ENCODE data around the gene MAPKAPK3. TPM values are rescaled to one million over a fixed set of nuclear protein-coding genes. Genes with fewer than 3 reads are reported as not detected.

Gene MAPKAPK3
- total RNA-seq, 4 donors from 2014 or later: 20.8 to 31.3 (median 27.2) TPM

GRCh38 chr3:50612970-50613846, 3.7 kb upstream of the MAPKAPK3 start:
- H3K4me1 ChIP-seq: peaks cover 44 to 76% (median 66%) of the 10 kb centered on the region in 4 donors
- no peak for TF ChIP-seq POLR2A (IDR thresholded peaks at IDR 0.05; ENCODE audit: low read depth)
- TF ChIP-seq EP300 (IDR thresholded peaks at IDR 0.05): no peak
- TF ChIP-seq POLR2AphosphoS5 (IDR thresholded peaks at IDR 0.05): no peak
- TF ChIP-seq CTCF (IDR thresholded peaks at IDR 0.05): no peak
- peaks cover 0 to 4% (median 0%) of the 10 kb centered on the region in 4 donors for H3K9me3 ChIP-seq
- peaks cover 0 to 4% (median 3%) of the 10 kb centered on the region in 4 donors for H3K36me3 ChIP-seq
- no peak for DNase-seq (ENCODE audit: extremely low spot score)
- no peaks in the 10 kb centered on the region for H3K27me3 ChIP-seq
- intact Hi-C loops (cut with DNase I): no loop called here
- WGBS: 80% methylated on average over 5 of the region's 6 CpGs
- H3K27ac ChIP-seq (replicated peaks in 1 of 4): peak overlapping the region in 3 of 4 donors; percentile 78 to 91 (median 84)
- H3K4me3 ChIP-seq: peak overlapping the region in 1 of 4 donors; percentile 78

- no peak for DNase-seq (ENCODE audit: extremely low spot score)
- Histone ChIP-seq H3K4me1 (peaks cover 45 to 76% (median 65%) of the 10 kb centered on the region in 4 donors), H3K9me3 (peaks cover 0 to 4% (median 0%) of the 10 kb centered on the region in 4 donors), H3K36me3 (no peaks in the 10 kb centered on the region), H3K27ac (replicated peaks in 1 of 4) (no peak overlapping the region), H3K27me3 (no peaks in the 10 kb centered on the region), H3K4me3 (no peak overlapping the region)
- WGBS: 62% methylated on average over 1 of the region's 1 CpG
- no peak for TF ChIP-seq POLR2A (IDR thresholded peaks at IDR 0.05; ENCODE audit: low read depth)
- no peak for TF ChIP-seq CTCF (IDR thresholded peaks at IDR 0.05)
- no peak for TF ChIP-seq POLR2AphosphoS5 (IDR thresholded peaks at IDR 0.05)
- TF ChIP-seq EP300 (IDR thresholded peaks at IDR 0.05): no peak
- intact Hi-C loops (cut with DNase I): loop anchor here (1.0 to 5.0 kb wide), 3 partner anchors 43 to 772 kb away; partner anchors contain the start of gene MANF
These were observed 1.8 kb upstream of the MAPKAPK3 start for GRCh38 chr3:50615190-50615589.

GRCh38 chr3:50616003-50616769, 765 bp upstream of the MAPKAPK3 start:
- peaks cover 43 to 75% (median 59%) of the 10 kb centered on the region in 4 donors for H3K4me1 ChIP-seq
- peak; percentile 95 for DNase-seq (ENCODE audit: extremely low spot score)
- no peaks in the 10 kb centered on the region for H3K27me3 ChIP-seq
- 1% methylated on average over 21 of the region's 24 CpGs for WGBS
- peak in 2 of 3 experiments; percentile 98 to 100 for TF ChIP-seq CTCF (IDR thresholded peaks at IDR 0.05)
- peak; percentile 35 to 63 for TF ChIP-seq POLR2AphosphoS5 (IDR thresholded peaks at IDR 0.05)
- no peak for TF ChIP-seq EP300 (IDR thresholded peaks at IDR 0.05)
- no peak for TF ChIP-seq POLR2A (IDR thresholded peaks at IDR 0.05; ENCODE audit: low read depth)
- peak overlapping the region; percentile 84 to 96 (median 88) for H3K27ac ChIP-seq (replicated peaks in 1 of 4)
- peak overlapping the region; percentile 80 to 100 (median 82) for H3K4me3 ChIP-seq
- intact Hi-C loops (cut with DNase I): loop anchor here (5.0 kb wide), 2 partner anchors 476 to 771 kb away; partner anchors contain the start of gene MANF
- peaks cover 0 to 4% (median 0%) of the 10 kb centered on the region in 4 donors for H3K9me3 ChIP-seq
- no peaks in the 10 kb centered on the region for H3K36me3 ChIP-seq

GRCh38 chr3:50616770-50617095, 218 bp upstream of the MAPKAPK3 start:
- no peak for TF ChIP-seq EP300 (IDR thresholded peaks at IDR 0.05)
- no peak for TF ChIP-seq CTCF (IDR thresholded peaks at IDR 0.05)
- peak; percentile 60 to 71 for TF ChIP-seq POLR2AphosphoS5 (IDR thresholded peaks at IDR 0.05)
- peak; percentile 38 for TF ChIP-seq POLR2A (IDR thresholded peaks at IDR 0.05; ENCODE audit: low read depth)
- peak; percentile 99 for DNase-seq (ENCODE audit: extremely low spot score)
- intact Hi-C loops (cut with DNase I): loop anchor here (5.0 kb wide), 2 partner anchors 476 to 771 kb away; partner anchors contain the start of gene MANF
- H3K4me1 ChIP-seq: peaks cover 43 to 72% (median 56%) of the 10 kb centered on the region in 4 donors
- H3K4me3 ChIP-seq: peak overlapping the region; percentile 80 to 100 (median 82)
- WGBS: 0% methylated on average over 3 of the region's 22 CpGs
- peak overlapping the region; percentile 84 to 96 (median 88) for H3K27ac ChIP-seq (replicated peaks in 1 of 4)
- H3K27me3 ChIP-seq: no peaks in the 10 kb centered on the region
- H3K9me3 ChIP-seq: peaks cover 0 to 4% (median 0%) of the 10 kb centered on the region in 4 donors
- no peaks in the 10 kb centered on the region for H3K36me3 ChIP-seq

All from esophagus muscularis mucosa (tissue), 4 donors.